GM12801 (cell line): ENCODE results near the gene SLC5A11.

Experiments
- TF ChIP-seq, protein P1 (sequence below): IDR thresholded peaks from one replicate; pipeline ENCODE4 v1.5.1; 2011; ENCODE audit warnings: control low read depth; ENCODE audit not compliant: insufficient read length; ENCODE audit errors: extremely low read depth

The SLC5A11 gene

GRCh38 chr16:24837969-24838368 is 7.8 kb upstream of the SLC5A11 start:
- TF ChIP-seq, protein P1, sequence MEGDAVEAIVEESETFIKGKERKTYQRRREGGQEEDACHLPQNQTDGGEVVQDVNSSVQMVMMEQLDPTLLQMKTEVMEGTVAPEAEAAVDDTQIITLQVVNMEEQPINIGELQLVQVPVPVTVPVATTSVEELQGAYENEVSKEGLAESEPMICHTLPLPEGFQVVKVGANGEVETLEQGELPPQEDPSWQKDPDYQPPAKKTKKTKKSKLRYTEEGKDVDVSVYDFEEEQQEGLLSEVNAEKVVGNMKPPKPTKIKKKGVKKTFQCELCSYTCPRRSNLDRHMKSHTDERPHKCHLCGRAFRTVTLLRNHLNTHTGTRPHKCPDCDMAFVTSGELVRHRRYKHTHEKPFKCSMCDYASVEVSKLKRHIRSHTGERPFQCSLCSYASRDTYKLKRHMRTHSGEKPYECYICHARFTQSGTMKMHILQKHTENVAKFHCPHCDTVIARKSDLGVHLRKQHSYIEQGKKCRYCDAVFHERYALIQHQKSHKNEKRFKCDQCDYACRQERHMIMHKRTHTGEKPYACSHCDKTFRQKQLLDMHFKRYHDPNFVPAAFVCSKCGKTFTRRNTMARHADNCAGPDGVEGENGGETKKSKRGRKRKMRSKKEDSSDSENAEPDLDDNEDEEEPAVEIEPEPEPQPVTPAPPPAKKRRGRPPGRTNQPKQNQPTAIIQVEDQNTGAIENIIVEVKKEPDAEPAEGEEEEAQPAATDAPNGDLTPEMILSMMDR, result no peak

- TF ChIP-seq, protein P1, result no peak
Observed at GRCh38 chr16:24838554-24839266, 7.1 kb upstream of the SLC5A11 start.

- TF ChIP-seq, protein P1, result no peak
Observed at GRCh38 chr16:24839347-24839972, 6.3 kb upstream of the SLC5A11 start.

GRCh38 chr16:24841291-24841690 is 4.5 kb upstream of the SLC5A11 start:
- TF ChIP-seq, protein P1, result no peak

GRCh38 chr16:24844101-24845030 is 1.4 kb upstream of the SLC5A11 start:
- TF ChIP-seq, protein P1, result no peak

GRCh38 chr16:24846548-24847357 is 990 bp downstream of the SLC5A11 start:
- TF ChIP-seq, protein P1, result no peak
